HT1080 (cell line): ENCODE data around the gene HLA-DQA2. TPM values are rescaled to one million over a fixed set of nuclear protein-coding genes. Genes with fewer than 3 reads are reported as not detected.
"Not testable (repeated sequence)": the region's sequence is repeated elsewhere in the genome, so short reads cannot be mapped to it uniquely, and the experiment has no call there.

Source experiments
- DNase-seq: peaks from one replicate; pipeline ENCODE4 v3.0.0-alpha.2; 2015; ENCODE audit warnings: low read depth
- small RNA-seq: library from RNA; depleted of rRNA; stranded (forward); fragments of <200 nt; gene quantifications from one replicate; pipeline ENCODE3, GENCODE V24; 2014
- total RNA-seq: library from RNA; depleted of rRNA; stranded (reverse); fragments of >200 nt; shearing (Covaris generic); gene quantifications from 2 replicates; pipeline ENCODE4 v1.2.3, GENCODE V29; 2014; rRNA removed

HLA-DQA2 gene
- total RNA-seq, 1 experiment from 2014 or later: not detected

- DNase-seq: no peak
Observed at GRCh38 chr6:32775071-32775470, 33.9 kb downstream of the HLA-DQA2 start.

- DNase-seq: no peak
Observed at GRCh38 chr6:32779036-32779435, 37.8 kb downstream of the HLA-DQA2 start.

DNA sequence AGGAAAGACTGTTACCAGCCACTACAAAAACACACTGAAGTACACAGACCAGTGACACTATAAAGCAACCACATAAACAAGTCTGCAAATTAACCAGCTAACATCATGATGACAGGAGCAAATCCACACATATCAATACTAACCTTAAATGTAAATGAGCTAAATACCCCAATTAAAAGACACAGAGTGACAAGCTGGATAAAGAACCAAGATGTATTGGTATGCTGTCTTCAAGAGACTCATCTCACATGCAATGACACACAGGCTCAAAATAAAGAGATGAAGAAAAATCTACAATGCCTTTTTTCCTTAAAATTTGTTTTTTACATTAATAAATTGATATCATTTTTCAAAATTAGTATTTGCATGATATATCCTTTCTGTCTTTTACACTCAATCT lies 41.7 kb downstream of the HLA-DQA2 start:
- not testable (repeated sequence) for DNase-seq

- peak; percentile 52 for DNase-seq
Observed at GRCh38 chr6:32785781-32786533, 44.8 kb downstream of the HLA-DQA2 start.

- peak; percentile 42 for DNase-seq
Observed at GRCh38 chr6:32790306-32790705, 49.1 kb downstream of the HLA-DQA2 start.

DNA sequence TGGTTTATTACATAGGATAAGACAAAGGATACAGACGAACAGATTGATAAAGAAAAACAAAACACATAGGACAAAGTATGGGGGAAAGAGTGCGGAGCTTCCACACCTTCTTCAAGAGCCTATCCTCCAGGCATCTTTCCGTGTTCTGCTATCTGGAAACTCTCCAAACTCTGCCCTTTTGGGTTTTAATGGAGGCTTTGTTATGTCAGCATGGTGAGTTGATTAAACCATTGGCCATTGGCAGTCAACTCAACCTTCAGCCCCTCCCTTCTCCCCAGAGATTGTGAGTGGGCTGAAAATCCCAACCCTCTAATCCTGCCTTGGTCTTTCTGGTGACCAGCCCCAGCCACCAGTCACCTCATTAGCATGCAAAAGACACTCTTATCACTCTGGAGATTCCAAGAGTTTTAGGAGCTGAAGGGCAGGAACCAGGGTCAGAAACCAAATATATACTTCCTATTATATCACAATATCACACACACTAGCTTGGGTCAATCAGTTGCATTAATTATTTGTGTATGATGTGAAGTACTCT lies 51.8 kb downstream of the HLA-DQA2 start:
- DNase-seq: no peak

DNA sequence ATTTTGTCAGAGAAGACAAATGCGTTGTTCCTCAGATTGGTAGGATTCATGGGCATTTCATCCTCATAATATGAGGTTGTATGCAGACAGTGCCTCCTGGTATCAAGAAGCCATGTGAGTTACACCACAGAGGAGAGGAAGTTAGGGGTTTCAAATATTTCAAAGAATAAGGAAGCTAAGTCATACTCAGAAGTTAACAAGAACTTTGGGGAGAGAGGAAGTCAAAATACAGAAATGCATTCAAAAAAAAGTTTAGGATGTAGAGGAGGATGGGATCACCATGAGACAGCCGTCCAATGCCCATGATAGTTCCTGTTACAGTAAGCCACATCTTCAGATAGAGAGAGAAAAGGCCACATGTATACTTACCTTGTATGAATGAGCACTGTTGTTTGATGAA lies 53.3 kb downstream of the HLA-DQA2 start:
- DNase-seq: no peak

Small RNAs within 50 kb of the gene (small RNA-seq; reads per million reads assigned to genes)
- gene MIR3135B: not detected

Other genes with a start within 250 kb of the HLA-DQA2 start
- gene HLA-DRB5, start 211.1 kb upstream of the HLA-DQA2 start, total RNA-seq: not detected in 2 replicates
- not detected in 2 replicates for gene HLA-DRB1, start 151.5 kb upstream of the HLA-DQA2 start, total RNA-seq
- gene HLA-DQA1, start 104.0 kb upstream of the HLA-DQA2 start, total RNA-seq: not detected in 2 replicates
- gene HLA-DQB1, start 74.7 kb upstream of the HLA-DQA2 start, total RNA-seq: not detected in 2 replicates
- not detected in 2 replicates for gene HLA-DQB2, start 22.1 kb downstream of the HLA-DQA2 start, total RNA-seq
- 0.10 and 0.13 TPM in 2 replicates for gene HLA-DOB, start 75.6 kb downstream of the HLA-DQA2 start, total RNA-seq
- gene TAP2, start 97.3 kb downstream of the HLA-DQA2 start, total RNA-seq: 89.3 and 104 TPM in 2 replicates
- 46.2 and 52.4 TPM in 2 replicates for gene PSMB8, start 102.7 kb downstream of the HLA-DQA2 start, total RNA-seq
- gene TAP1, start 112.3 kb downstream of the HLA-DQA2 start, total RNA-seq: 28.1 and 32.0 TPM in 2 replicates
- 16.5 and 32.5 TPM in 2 replicates for gene PSMB9, start 112.8 kb downstream of the HLA-DQA2 start, total RNA-seq
- 0.07 and 0.16 TPM in 2 replicates for gene HLA-DMB, start 199.6 kb downstream of the HLA-DQA2 start, total RNA-seq
- gene HLA-DMA, start 211.7 kb downstream of the HLA-DQA2 start, total RNA-seq: 3.4 and 3.9 TPM in 2 replicates
- 119 and 125 TPM in 2 replicates for gene BRD2, start 227.2 kb downstream of the HLA-DQA2 start, total RNA-seq